A549 (cell line): ENCODE results near the gene NEK9. TPM values are rescaled to one million over a fixed set of nuclear protein-coding genes. Genes with fewer than 3 reads are reported as not detected.

Experiments
- ATAC-seq, 2 experiments: fragments of 200-7000 bp in 1 of 2; fragments of >200 bp in 1 of 2; cut with Nextera tagmentation in 1 of 2; cut with Tn5 transposase in 1 of 2; 3 replicates each; pipeline versions ENCODE4 v1.8.0 to v1.9.1; 2018 to 2020; ENCODE audit warnings: mild to moderate bottlenecking in 1 of 2, moderate library complexity in 1 of 2
- CTCF ChIA-PET: fragments of 300-600 bp; sonication (Branson Sonifier 250); formaldehyde crosslinking; extraction: SDS; loops from one replicate; lab custom pipeline; 2021; ENCODE audit warnings: antibody characterized with exemption, inconsistent platforms; lab: Yijun Ruan, JAX
- POLR2A ChIA-PET: fragments of 350-600 bp; formaldehyde crosslinking; extraction: SDS; loops from one replicate; lab custom pipeline; 2021; ENCODE audit warnings: antibody characterized with exemption, inconsistent platforms; lab: Yijun Ruan, JAX
- DNase-seq, 2 experiments: peaks; one replicate each; pipeline versions ENCODE4 v3.0.0 to v3.0.0-alpha.2; 2011 to 2016; ENCODE audit warnings: low read depth in 1 of 2, low spot score in 1 of 2
- FAIRE-seq: peaks from 2 replicates; lab custom pipeline; 2011; peaks lifted over from hg19 to GRCh38; lab: Jason Lieb, UNC
- H3K27ac ChIP-seq, 2 experiments: fragments of >200 bp; sonication (Bioruptor Twin); formaldehyde crosslinking; 3 replicates each; pipeline ENCODE4 v1.5.1; 2016 to 2017
- H3K4me1 ChIP-seq: fragments of >200 bp; sonication (Bioruptor Twin); formaldehyde crosslinking; 3 replicates; pipeline ENCODE4 v1.6.1; 2016
- H3K4me2 ChIP-seq: fragments of >200 bp; sonication (Bioruptor Twin); formaldehyde crosslinking; 3 replicates; pipeline ENCODE4 v1.6.1; 2016
- H3K4me3 ChIP-seq: fragments of >200 bp; sonication (Bioruptor Twin); formaldehyde crosslinking; 3 replicates; pipeline ENCODE4 v1.5.1; 2016
- H3K9me3 ChIP-seq: fragments of >200 bp; sonication (Bioruptor Twin); formaldehyde crosslinking; 3 replicates; pipeline ENCODE4 v1.6.1; 2016
- BHLHE40 ChIP-seq: IDR thresholded peaks from 2 replicates; pipeline ENCODE4 v1.6.1; 2012; ENCODE audit warnings: low read depth, low read length, inconsistent platforms
- CBX2 ChIP-seq: fragments of 200-600 bp; sonication (generic); IDR thresholded peaks from 2 replicates; pipeline ENCODE4 v1.6.1; 2016; ENCODE audit warnings: low read depth, mild to moderate bottlenecking, borderline replicate concordance
- CEBPB ChIP-seq, 2 experiments: fragments of >200 bp in 1 of 2; sonication (Bioruptor Twin) in 1 of 2; formaldehyde crosslinking in 1 of 2; IDR thresholded peaks; 2 replicates each; pipeline ENCODE4 v1.6.1; 2012 to 2016
- E2F6 ChIP-seq: IDR thresholded peaks from 2 replicates; pipeline ENCODE4 v1.6.1; 2012; ENCODE audit warnings: low read depth, borderline replicate concordance
- EHF ChIP-seq: fragments of 250-450 bp; sonication (Bioruptor Pico); IDR thresholded peaks from 2 replicates; pipeline ENCODE4 v1.5.0; 2020; ENCODE audit warnings: mild to moderate bottlenecking
- EP300 ChIP-seq, 2 experiments: fragments of >200 bp; sonication (Bioruptor Twin); formaldehyde crosslinking; IDR thresholded peaks; 2 replicates in 1 of 2; 3 replicates in 1 of 2; pipeline ENCODE4 v1.6.1; 2016 to 2017
- ESRRA ChIP-seq: fragments of 150-350 bp; IDR thresholded peaks from 2 replicates; pipeline ENCODE4 v1.6.1; 2014; ENCODE audit warnings: mild to moderate bottlenecking, low read length, borderline replicate concordance
- FOSB ChIP-seq: fragments of 250-450 bp; sonication (Bioruptor Pico); IDR thresholded peaks from 2 replicates; pipeline ENCODE4 v1.5.0; 2020; ENCODE audit warnings: mild to moderate bottlenecking, moderate library complexity
- GATA3 ChIP-seq: IDR thresholded peaks from 2 replicates; pipeline ENCODE4 v1.6.1; 2012; ENCODE audit warnings: borderline replicate concordance
- HDAC2 ChIP-seq: fragments of 200-600 bp; sonication (generic); IDR thresholded peaks from 2 replicates; pipeline ENCODE4 v1.6.1; 2016
- HES2 ChIP-seq: fragments of >200 bp; sonication (Bioruptor Twin); formaldehyde crosslinking; IDR thresholded peaks from 2 replicates; pipeline ENCODE4 v1.6.1; 2016
- HEYL ChIP-seq: fragments of 250-450 bp; sonication (Bioruptor Pico); IDR thresholded peaks from 2 replicates; pipeline ENCODE4 v1.8.0; 2021; ENCODE audit warnings: mild to moderate bottlenecking, moderate library complexity
- HMGXB4 ChIP-seq: fragments of 250-450 bp; sonication (Bioruptor Pico); IDR thresholded peaks from 2 replicates; pipeline ENCODE4 v1.5.0; 2021; ENCODE audit warnings: mild to moderate bottlenecking, moderate library complexity, borderline replicate concordance
- MAFK ChIP-seq: fragments of 450-650 bp; IDR thresholded peaks from 2 replicates; pipeline ENCODE4 v1.6.1; 2014; ENCODE audit not compliant: partially characterized antibody
- MAX ChIP-seq: IDR thresholded peaks from 2 replicates; pipeline ENCODE4 v1.6.1; 2012
- NR3C1 ChIP-seq: fragments of >200 bp; sonication (Bioruptor Twin); formaldehyde crosslinking; IDR thresholded peaks from 3 replicates; pipeline ENCODE4 v1.6.1; 2017
- POLR2AphosphoS2 ChIP-seq: conservative IDR thresholded peaks from 2 replicates; pipeline ENCODE4 v1.6.1; 2012; ENCODE audit warnings: low read length, improper control_type of control experiment, inconsistent platforms
- RCOR1 ChIP-seq: fragments of 150-350 bp; IDR thresholded peaks from 2 replicates; pipeline ENCODE4 v1.6.1; 2014; ENCODE audit warnings: antibody characterized with exemption, low read length, low read depth
- RNF2 ChIP-seq: fragments of 200-600 bp; sonication (generic); IDR thresholded peaks from 2 replicates; pipeline ENCODE4 v1.6.1; 2016; ENCODE audit warnings: low read depth, mild to moderate bottlenecking, antibody characterized with exemption, moderate library complexity, borderline replicate concordance
- SMC3 ChIP-seq: fragments of >200 bp; sonication (Bioruptor Twin); formaldehyde crosslinking; IDR thresholded peaks from 3 replicates; pipeline ENCODE4 v1.6.1; 2018; ENCODE audit warnings: inconsistent platforms
- TFCP2L1 ChIP-seq: fragments of 250-450 bp; sonication (Bioruptor Pico); IDR thresholded peaks from 2 replicates; pipeline ENCODE4 v1.5.0; 2021; ENCODE audit warnings: mild to moderate bottlenecking
- ZFP36 ChIP-seq: fragments of 450-650 bp; IDR thresholded peaks from 2 replicates; pipeline ENCODE4 v1.6.1; 2014; ENCODE audit warnings: borderline replicate concordance; ENCODE audit not compliant: partially characterized antibody
- ZNF302 ChIP-seq: fragments of 250-450 bp; sonication (Bioruptor Pico); IDR thresholded peaks from 2 replicates; pipeline ENCODE4 v1.9.0; 2021; ENCODE audit warnings: inconsistent platforms, mild to moderate bottlenecking, moderate library complexity
- ZSCAN20 ChIP-seq: fragments of 250-450 bp; sonication (Bioruptor Pico); IDR thresholded peaks from 2 replicates; pipeline ENCODE4 v1.8.0; 2022; ENCODE audit warnings: mild to moderate bottlenecking, moderate library complexity
- WGBS: methylation state at CpG from one replicate; pipeline ENCODE4 v1.1.6; 2017; ENCODE audit errors: missing lambda C conversion rate; 5-methylcytosine and 5-hydroxymethylcytosine counted together
- polyA plus RNA-seq, 4 experiments: library from polyadenylated mRNA; depleted of rRNA in 3 of 4; stranded (reverse); fragments of >200 nt; fragmentation: RNase III in 1 of 4; extraction: RNeasy Plus Mini Kit Qiagen cat#74134 plus additional on column Dnase treatment in 1 of 4; gene quantifications; 2 replicates in 3 of 4; 3 replicates in 1 of 4; pipeline ENCODE4 v1.2.3, GENCODE V29; 2011 to 2017
- TF ChIP-seq, protein P1 (sequence below): IDR thresholded peaks from 2 replicates; pipeline ENCODE4 v1.6.1; 2012

NEK9 gene
- polyA plus RNA-seq, 2 of the 4 experiments (the other 2 are of a cell fraction): 49.4 to 75.9 TPM

DNA sequence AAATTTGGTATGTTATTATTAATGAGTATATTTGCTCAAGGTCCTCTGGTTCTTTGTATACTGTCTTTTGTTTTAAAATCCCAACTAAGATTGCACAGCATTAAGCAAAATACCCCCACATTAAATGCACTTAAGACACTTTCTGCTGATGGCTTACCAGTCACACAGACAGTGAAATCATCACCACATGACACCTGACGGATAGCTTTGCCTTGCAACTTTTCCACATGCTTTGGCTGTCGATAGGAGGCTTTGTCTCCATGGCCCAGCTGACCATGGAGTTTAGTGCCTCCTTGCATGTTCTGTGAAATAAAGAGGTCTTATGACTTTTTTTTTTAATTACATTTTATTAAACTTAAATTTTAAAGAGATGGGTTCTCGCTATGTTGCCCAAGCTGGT lies 19.7 kb downstream of the NEK9 start:
- Histone ChIP-seq H3K4me2 (no peak overlapping the region), H3K4me1 (no peaks in the 10 kb centered on the region), H3K4me3 (no peak overlapping the region), H3K9me3 (no peaks in the 10 kb centered on the region), H3K27ac (no peak overlapping the region)
- POLR2A ChIA-PET: no interaction called here
- WGBS: 73% methylated on average over 3 of the region's 3 CpGs
- DNase-seq: no peak
- TF ChIP-seq TFCP2L1: no peak
- no peak for TF ChIP-seq HEYL
- no peak for TF ChIP-seq RNF2
- FAIRE-seq: no peak
- CTCF ChIA-PET: interaction anchor here (0.7 to 1.3 kb wide), 3 partner anchors 11 to 162 kb away, joined by 3 to 5 read pairs (median 3); no protein-coding TSS in a partner anchor
- ATAC-seq: no peak

DNA sequence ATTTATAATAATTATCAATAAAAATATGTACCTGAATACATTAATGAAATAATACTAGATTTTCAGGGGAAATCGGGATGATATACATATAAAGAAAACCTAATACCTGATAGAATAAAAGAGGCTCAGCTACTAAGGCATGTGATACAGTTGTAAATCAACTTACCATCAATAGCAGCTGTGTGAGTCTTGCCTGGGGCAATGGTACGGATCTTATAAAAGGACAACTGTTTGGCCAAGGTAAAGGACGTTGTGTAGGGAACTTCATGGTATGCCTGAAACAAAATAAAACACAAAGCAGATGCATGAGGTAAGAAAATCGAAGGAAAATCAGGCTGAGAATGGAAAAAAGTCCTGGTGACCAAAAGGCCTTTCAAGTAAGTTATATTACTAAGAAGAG lies 25.4 kb downstream of the NEK9 start:
- H3K4me3 ChIP-seq: no peak overlapping the region
- ATAC-seq (no peak), FAIRE-seq (no peak), DNase-seq (no peak)
- H3K27ac ChIP-seq: no peak overlapping the region
- 79% methylated on average over 4 of the region's 4 CpGs for WGBS
- POLR2A ChIA-PET: no interaction called here
- H3K9me3 ChIP-seq: no peaks in the 10 kb centered on the region
- no peak overlapping the region for H3K4me2 ChIP-seq
- no peaks in the 10 kb centered on the region for H3K4me1 ChIP-seq
- no peak for TF ChIP-seq FOSB (CRISPR knock-in tag)
- no peak for TF ChIP-seq HMGXB4 (CRISPR knock-in tag)
- TF ChIP-seq GATA3: no peak
- TF ChIP-seq BHLHE40: no peak
- TF ChIP-seq, protein P1, sequence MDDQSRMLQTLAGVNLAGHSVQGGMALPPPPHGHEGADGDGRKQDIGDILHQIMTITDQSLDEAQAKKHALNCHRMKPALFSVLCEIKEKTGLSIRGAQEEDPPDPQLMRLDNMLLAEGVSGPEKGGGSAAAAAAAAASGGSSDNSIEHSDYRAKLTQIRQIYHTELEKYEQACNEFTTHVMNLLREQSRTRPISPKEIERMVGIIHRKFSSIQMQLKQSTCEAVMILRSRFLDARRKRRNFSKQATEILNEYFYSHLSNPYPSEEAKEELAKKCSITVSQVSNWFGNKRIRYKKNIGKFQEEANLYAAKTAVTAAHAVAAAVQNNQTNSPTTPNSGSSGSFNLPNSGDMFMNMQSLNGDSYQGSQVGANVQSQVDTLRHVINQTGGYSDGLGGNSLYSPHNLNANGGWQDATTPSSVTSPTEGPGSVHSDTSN: no peak
- TF ChIP-seq POLR2AphosphoS2: no peak
- TF ChIP-seq EP300 (IDR thresholded peaks at IDR 0.05): no peak
- TF ChIP-seq ZSCAN20: no peak
- TF ChIP-seq HES2: no peak
- TF ChIP-seq MAFK: no peak
- TF ChIP-seq EHF (CRISPR knock-in tag): no peak
- TF ChIP-seq CBX2: no peak
- no peak for TF ChIP-seq ZFP36
- TF ChIP-seq ZNF302 (CRISPR knock-in tag): no peak
- TF ChIP-seq SMC3: no peak
- TF ChIP-seq E2F6: no peak
- CTCF ChIA-PET: interaction anchor here (0.7 to 2.5 kb wide), 2 partner anchors 13 to 1104 kb away, joined by 3 to 20 read pairs; no protein-coding TSS in a partner anchor

GRCh38 chr14:75098682-75099081 lies 28.2 kb downstream of the NEK9 start:
- no peaks in the 10 kb centered on the region for H3K9me3 ChIP-seq
- DNase-seq (no peak), FAIRE-seq (no peak), ATAC-seq (no peak)
- H3K4me3 ChIP-seq: no peak overlapping the region
- ChIA-PET POLR2A (no interaction called here), CTCF (interaction anchor here (0.8 to 2.1 kb wide), 2 partner anchors 10 to 141 kb away, joined by 3 to 13 read pairs; no protein-coding TSS in a partner anchor)
- no peaks in the 10 kb centered on the region for H3K4me1 ChIP-seq
- no peak for TF ChIP-seq MAFK
- no peak for TF ChIP-seq ESRRA
- no peak for TF ChIP-seq HEYL
- no peak for TF ChIP-seq HDAC2
- TF ChIP-seq MAX: no peak
- TF ChIP-seq RCOR1: no peak
- no peak for TF ChIP-seq HMGXB4 (CRISPR knock-in tag)
- no peak for TF ChIP-seq NR3C1
- no peak for TF ChIP-seq CEBPB (IDR thresholded peaks at IDR 0.05)
- no peak overlapping the region for H3K4me2 ChIP-seq
- 88% methylated on average over 1 of the region's 1 CpG for WGBS
- H3K27ac ChIP-seq: no peak overlapping the region
